Chondrocyte (in vitro differentiated cells): Measurements from ENCODE around the gene SV2C. TPM values are rescaled to one million over a fixed set of nuclear protein-coding genes. Genes with fewer than 3 reads are reported as not detected.

Experiments used
- DNase-seq: peaks from one replicate; pipeline ENCODE4 v3.0.0; 2021; ENCODE audit warnings: mixed read lengths, low spot score
- H3K27ac Mint-ChIP-seq: one replicate; pipeline ENCODE4 v1.8.0; 2021; ENCODE audit warnings: mild to moderate bottlenecking, moderate library complexity, mixed read lengths; ENCODE audit not compliant: unreplicated experiment
- H3K27me3 Mint-ChIP-seq: 2 replicates; pipeline ENCODE4 v1.8.0; 2021; ENCODE audit warnings: low read depth, mixed read lengths
- H3K36me3 Mint-ChIP-seq: 2 replicates; pipeline ENCODE4 v1.8.0; 2021; ENCODE audit warnings: low read depth, mixed read lengths
- H3K4me1 Mint-ChIP-seq: 2 replicates; pipeline ENCODE4 v1.8.0; 2021; ENCODE audit warnings: low read depth, mild to moderate bottlenecking, mixed read lengths
- H3K4me3 Mint-ChIP-seq: one replicate; pipeline ENCODE4 v1.8.0; 2021; ENCODE audit warnings: mild to moderate bottlenecking, moderate library complexity, mixed read lengths; ENCODE audit not compliant: unreplicated experiment
- H3K9me3 Mint-ChIP-seq: 2 replicates; pipeline ENCODE4 v1.8.0; 2021; ENCODE audit warnings: low read depth, mixed read lengths
- CTCF ChIP-seq: fragments of 200-600 bp; sonication (generic); IDR thresholded peaks from 2 replicates; pipeline ENCODE4 v1.5.0; 2021; ENCODE audit warnings: antibody characterized with exemption, mild to moderate bottlenecking, moderate library complexity
- total RNA-seq: library from RNA; stranded (reverse); gene quantifications from 3 replicates; pipeline ENCODE4 v1.2.1, GENCODE V29; 2021

Gene SV2C
- total RNA-seq, 1 donor from 2014 or later: 0.02 TPM

- Mint-ChIP-seq H3K9me3 (no peaks in the 10 kb centered on the region), H3K36me3 (peaks cover 2% of the 10 kb centered on the region), H3K4me3 (peak overlapping the region; percentile 68), H3K4me1 (peaks cover 24% of the 10 kb centered on the region), H3K27me3 (peaks cover 86% of the 10 kb centered on the region), H3K27ac (no peak overlapping the region)
- no peak for TF ChIP-seq CTCF
- peak; percentile 87 for DNase-seq
Measured at GRCh38 chr5:76081811-76082771, 1.1 kb upstream of the SV2C start.

- no peaks in the 10 kb centered on the region for H3K9me3 Mint-ChIP-seq
- peaks cover 24% of the 10 kb centered on the region for H3K4me1 Mint-ChIP-seq
- no peak for TF ChIP-seq CTCF
- peaks cover 74% of the 10 kb centered on the region for H3K27me3 Mint-ChIP-seq
- DNase-seq: no peak
- peak overlapping the region; percentile 68 for H3K4me3 Mint-ChIP-seq
- H3K36me3 Mint-ChIP-seq: peaks cover 2% of the 10 kb centered on the region
- H3K27ac Mint-ChIP-seq: no peak overlapping the region
Measured at GRCh38 chr5:76083555-76084495, 642 bp downstream of the SV2C start.

- Mint-ChIP-seq H3K9me3 (no peaks in the 10 kb centered on the region), H3K27ac (no peak overlapping the region), H3K36me3 (peaks cover 2% of the 10 kb centered on the region), H3K27me3 (peaks cover 67% of the 10 kb centered on the region), H3K4me1 (peaks cover 24% of the 10 kb centered on the region), H3K4me3 (peak overlapping the region; percentile 68)
- TF ChIP-seq CTCF: no peak
- no peak for DNase-seq
Measured at GRCh38 chr5:76084496-76085242, 1.5 kb downstream of the SV2C start.

GRCh38 chr5:76085243-76085579, 2.0 kb downstream of the SV2C start:
- no peak overlapping the region for H3K4me3 Mint-ChIP-seq
- no peak overlapping the region for H3K27ac Mint-ChIP-seq
- peaks cover 62% of the 10 kb centered on the region for H3K27me3 Mint-ChIP-seq
- TF ChIP-seq CTCF: no peak
- H3K4me1 Mint-ChIP-seq: peaks cover 24% of the 10 kb centered on the region
- H3K9me3 Mint-ChIP-seq: no peaks in the 10 kb centered on the region
- no peak for DNase-seq
- peaks cover 2% of the 10 kb centered on the region for H3K36me3 Mint-ChIP-seq
